ENCODE data around the gene CAPN15.
"Not testable (repeated sequence)": the region's sequence is repeated elsewhere in the genome, so short reads cannot be mapped to it uniquely, and the experiment has no call there.

The CAPN15 gene

DNA sequence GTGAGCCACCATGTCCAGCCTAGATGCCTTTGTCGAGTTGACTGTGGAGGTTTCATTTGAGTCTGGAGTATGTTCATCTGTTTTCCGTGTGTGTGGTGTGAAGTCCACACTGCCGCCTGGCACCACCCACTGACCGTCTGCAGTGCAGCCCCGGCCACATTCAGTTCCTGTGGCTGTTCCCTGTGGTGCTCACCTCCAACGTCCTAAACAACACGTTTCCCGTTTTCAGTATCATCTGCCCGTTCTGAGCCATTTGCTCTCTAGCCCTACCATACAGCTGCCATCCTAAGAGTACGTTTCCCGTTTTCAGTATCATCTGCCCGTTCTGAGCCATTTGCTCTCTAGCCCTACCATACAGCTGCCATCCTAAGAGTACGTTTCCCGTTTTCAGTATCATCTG, 20.0 kb upstream of the CAPN15 start:
- DNase-seq (ENCODE audit: low spot score): not testable (repeated sequence)

- no peak for DNase-seq (ENCODE audit: low spot score)
Measured at GRCh38 chr16:507996-508395, 19.5 kb upstream of the CAPN15 start.

GRCh38 chr16:508884-509736, 18.4 kb upstream of the CAPN15 start:
- no peak for DNase-seq (ENCODE audit: low spot score)

DNA sequence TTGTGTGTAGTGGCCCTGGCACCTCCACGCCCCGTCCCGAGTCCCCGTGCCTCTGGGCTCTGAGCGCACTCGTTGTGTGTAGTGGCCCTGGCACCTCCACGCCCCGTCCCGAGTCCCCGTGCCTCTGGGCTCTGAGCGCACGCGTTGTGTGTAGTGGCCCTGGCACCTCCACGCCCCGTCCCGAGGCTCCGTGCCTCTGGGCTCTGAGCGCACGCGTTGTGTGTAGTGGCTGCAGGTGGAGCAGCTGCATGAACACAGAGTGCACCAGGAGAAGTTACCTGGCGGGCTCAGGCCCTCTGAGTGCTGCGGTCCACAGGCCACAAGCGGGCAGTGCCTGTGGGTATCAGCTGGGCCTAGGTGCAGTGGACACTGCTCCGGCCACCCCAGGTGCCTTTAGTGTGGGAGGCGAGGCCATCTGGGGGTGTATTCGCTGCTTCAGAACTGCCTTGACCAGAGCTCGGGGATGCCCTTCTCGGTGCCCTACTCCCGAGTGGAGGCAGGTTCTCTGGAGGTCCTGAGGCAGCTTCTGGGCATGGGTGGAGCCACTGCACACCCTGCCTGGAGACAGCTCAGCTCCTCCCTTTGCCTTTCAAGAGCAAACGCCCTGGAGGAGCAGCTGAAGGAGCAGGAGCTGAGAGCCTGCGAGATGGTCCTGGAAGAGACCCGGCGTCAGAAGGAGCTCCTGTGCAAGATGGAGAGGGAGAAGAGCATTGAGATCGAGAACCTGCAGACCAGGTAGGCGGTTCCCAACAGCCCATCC, 17.3 kb upstream of the CAPN15 start:
- DNase-seq (ENCODE audit: low spot score): no peak

- no peak for DNase-seq (ENCODE audit: low spot score)
Measured at GRCh38 chr16:512802-513201, 14.7 kb upstream of the CAPN15 start.

- DNase-seq (ENCODE audit: low spot score): no peak
Measured at GRCh38 chr16:513950-514349, 13.6 kb upstream of the CAPN15 start.

GRCh38 chr16:515175-515938, 12.2 kb upstream of the CAPN15 start:
- no peak for DNase-seq (ENCODE audit: low spot score)

GRCh38 chr16:515939-516226, 11.6 kb upstream of the CAPN15 start:
- DNase-seq (ENCODE audit: low spot score): no peak

DNA sequence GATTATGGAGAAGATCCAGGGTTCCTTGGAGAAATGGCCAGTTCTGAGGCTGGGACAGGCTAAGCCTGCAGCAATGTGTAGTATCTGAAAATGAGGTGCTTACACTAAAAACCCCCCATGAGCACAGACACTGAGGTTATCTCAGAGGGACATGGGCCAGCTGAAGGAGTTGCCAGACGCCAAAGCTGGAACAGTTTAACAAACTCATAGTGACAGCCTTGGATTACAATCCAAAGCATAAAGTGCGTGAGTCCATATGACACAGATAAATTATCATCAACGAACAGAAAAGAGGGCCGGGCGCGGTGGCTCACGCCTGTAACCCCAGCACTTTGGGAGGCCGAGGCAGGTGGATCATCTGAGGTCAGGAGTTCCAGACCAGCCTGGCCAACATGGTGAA, 11.2 kb upstream of the CAPN15 start:
- no peak for DNase-seq (ENCODE audit: low spot score)

DNA sequence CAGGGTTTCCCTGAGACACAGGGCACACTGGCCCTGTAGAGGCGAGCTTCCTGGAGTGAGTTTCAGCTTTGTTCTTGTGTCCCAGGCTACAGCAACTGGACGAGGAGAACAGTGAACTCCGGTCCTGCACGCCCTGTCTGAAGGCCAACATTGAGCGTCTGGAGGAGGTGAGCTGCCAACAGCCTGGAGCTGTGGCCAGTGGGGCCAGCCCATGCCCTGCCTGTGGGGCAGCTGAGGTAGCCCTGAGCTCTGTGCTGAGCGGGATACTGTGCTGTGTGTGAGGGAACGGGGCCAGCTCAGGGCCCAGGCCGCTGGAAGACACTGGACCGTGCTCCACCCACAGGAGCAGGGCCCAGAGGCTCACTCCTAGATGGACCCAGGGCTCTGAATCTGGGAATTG, 8.7 kb upstream of the CAPN15 start:
- no peak for DNase-seq (ENCODE audit: low spot score)

GRCh38 chr16:519425-519824, 8.1 kb upstream of the CAPN15 start:
- DNase-seq (ENCODE audit: low spot score): no peak

DNA sequence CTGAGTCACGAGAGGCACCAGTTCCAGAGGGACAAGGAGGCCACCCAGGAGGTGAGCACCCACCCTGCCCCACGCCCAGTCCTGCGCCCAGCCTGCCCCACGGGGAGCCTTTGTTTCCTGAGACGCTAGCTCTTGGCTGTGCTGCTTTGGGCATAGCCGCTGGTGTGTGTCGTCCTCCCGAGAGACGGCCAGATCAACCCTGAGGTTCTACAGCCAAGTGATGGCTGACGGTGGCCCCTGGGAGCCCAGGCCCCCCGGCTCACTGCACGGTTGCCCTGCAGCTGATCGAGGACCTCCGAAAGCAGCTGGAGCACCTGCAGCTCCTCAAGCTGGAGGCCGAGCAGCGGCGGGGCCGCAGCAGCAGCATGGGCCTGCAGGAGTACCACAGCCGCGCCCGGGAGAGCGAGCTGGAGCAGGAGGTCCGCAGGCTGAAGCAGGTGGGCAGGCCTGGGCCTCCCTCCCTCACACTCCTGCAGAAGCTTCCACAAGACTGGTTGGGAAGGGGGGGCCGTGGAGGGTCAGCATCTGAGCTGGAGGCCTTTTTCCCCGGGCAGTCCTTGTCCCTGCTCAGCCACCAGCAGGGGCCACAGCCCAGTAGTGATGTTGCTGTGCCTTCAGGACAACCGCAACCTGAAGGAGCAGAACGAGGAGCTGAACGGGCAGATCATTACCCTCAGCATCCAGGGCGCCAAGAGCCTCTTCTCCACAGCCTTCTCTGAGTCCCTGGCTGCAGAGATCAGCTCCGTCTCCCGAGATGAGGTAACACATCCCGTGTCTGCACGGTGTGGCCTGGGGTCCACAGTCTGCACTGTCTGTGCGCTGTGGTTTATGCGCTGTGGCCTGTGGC, 7.4 kb upstream of the CAPN15 start:
- DNase-seq (ENCODE audit: low spot score): no peak

GRCh38 chr16:520847-521246, 6.7 kb upstream of the CAPN15 start:
- DNase-seq (ENCODE audit: low spot score): no peak

GRCh38 chr16:521381-522210, 5.9 kb upstream of the CAPN15 start:
- DNase-seq (ENCODE audit: low spot score): no peak

DNA sequence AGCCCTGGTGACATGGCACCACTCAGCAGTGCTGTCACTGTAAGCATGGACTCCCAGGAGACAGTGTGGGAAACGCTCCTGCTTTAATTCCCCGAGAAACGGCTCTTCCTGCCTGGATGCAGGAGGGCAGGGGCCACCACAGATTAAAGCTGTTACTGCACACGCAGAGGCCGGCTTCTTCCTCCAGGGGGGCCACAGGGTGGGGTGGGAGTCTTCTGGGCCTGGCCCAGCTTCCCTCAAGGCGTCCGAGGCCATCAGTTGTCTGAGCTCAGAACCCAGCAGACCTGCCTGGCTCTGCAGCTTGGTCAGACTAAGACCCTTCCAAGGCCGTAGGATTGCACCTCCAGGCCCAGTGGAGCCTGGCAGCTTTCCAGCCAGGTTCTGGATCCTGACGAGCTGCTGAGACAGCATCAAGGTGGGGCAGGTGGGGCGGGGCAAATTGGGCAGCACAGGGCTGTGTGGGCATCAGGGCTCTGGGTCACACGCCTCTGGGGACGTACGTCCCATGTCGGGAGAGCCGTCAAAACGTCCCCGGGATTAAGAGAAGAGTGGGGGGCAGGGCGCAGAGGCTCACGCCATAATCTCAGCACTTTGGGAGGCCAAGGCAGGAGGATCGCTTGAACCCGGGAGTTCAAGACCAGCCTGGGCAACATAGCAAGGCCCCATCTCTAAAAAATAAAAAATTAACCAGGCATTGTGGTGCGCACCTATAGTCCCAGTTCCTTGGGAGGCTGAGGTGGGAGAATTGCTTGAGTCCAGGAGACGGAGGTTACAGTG, 5.0 kb upstream of the CAPN15 start:
- DNase-seq (ENCODE audit: low spot score): no peak

DNA sequence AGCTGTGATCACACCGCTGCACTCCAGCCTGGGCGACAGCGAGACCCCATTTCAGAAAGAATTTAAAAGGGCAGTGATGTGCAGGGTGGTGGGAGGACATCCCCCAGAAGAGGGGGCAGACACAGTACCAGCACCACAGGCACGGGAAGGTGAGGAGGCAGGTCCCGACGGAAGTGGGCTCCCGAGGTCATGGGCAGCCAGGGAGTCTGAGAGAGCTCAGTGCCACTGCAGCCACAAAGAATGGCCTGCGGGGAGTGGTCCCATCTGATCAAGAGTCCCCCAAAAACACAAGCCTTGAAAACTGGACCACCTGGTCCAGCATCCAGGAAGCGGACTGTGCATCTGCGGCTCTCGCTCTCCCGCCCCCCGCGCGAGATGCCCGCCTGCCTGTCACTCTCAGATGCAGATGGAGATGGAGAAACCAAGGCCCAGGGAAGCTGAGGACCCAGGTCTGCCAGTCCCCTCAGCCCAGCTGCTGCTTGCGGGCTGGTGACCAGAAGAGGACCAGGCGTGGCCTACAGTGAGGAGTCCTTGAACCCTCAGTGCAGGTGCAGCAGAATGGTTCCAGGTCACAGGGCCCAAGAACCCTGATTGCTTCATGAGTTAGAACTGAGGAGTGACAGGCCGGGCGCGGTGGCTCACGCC, 4.3 kb upstream of the CAPN15 start:
- no peak for DNase-seq (ENCODE audit: low spot score)

- DNase-seq (ENCODE audit: low spot score): no peak
Measured at GRCh38 chr16:524274-525040, 3.1 kb upstream of the CAPN15 start.

GRCh38 chr16:525123-525519, 2.4 kb upstream of the CAPN15 start:
- no peak for DNase-seq (ENCODE audit: low spot score)

All from CD4-positive, alpha-beta T cell treated with Interleukin-6 at 100 ng/mL for 8 hours (primary cell).